Measurements from ENCODE around the gene RBBP4.

Gene RBBP4

GRCh38 chr1:32716312-32717148, 65.5 kb downstream of the RBBP4 start:
- in situ Hi-C loops (cut with MboI; ENCODE audit: low sequenced_read_pairs): loop anchor here (10.0 kb wide), 1 partner anchor 48 kb away; no protein-coding TSS in a partner anchor

GRCh38 chr1:32717503-32717902, 66.5 kb downstream of the RBBP4 start:
- in situ Hi-C loops (cut with MboI; ENCODE audit: low sequenced_read_pairs): loop anchor here (10.0 kb wide), 1 partner anchor 47 kb away; no protein-coding TSS in a partner anchor

GRCh38 chr1:32718036-32718435, 67.0 kb downstream of the RBBP4 start:
- in situ Hi-C loops (cut with MboI; ENCODE audit: low sequenced_read_pairs): loop anchor here (10.0 kb wide), 1 partner anchor 47 kb away; no protein-coding TSS in a partner anchor

GRCh38 chr1:32718527-32718926, 67.5 kb downstream of the RBBP4 start:
- in situ Hi-C loops (cut with MboI; ENCODE audit: low sequenced_read_pairs): loop anchor here (10.0 kb wide), 1 partner anchor 46 kb away; no protein-coding TSS in a partner anchor

- in situ Hi-C loops (cut with MboI; ENCODE audit: low sequenced_read_pairs): loop anchor here (10.0 kb wide), 1 partner anchor 45 kb away; no protein-coding TSS in a partner anchor
Measured at GRCh38 chr1:32719681-32720275, 68.8 kb downstream of the RBBP4 start.

- in situ Hi-C loops (cut with MboI; ENCODE audit: low sequenced_read_pairs): no loop called here
Measured at GRCh38 chr1:32724678-32725614, 73.9 kb downstream of the RBBP4 start.

- in situ Hi-C loops (cut with MboI; ENCODE audit: low sequenced_read_pairs): no loop called here
Measured at GRCh38 chr1:32725615-32725982, 74.6 kb downstream of the RBBP4 start.

- in situ Hi-C loops (cut with MboI; ENCODE audit: low sequenced_read_pairs): no loop called here
Measured at GRCh38 chr1:32727876-32728275, 76.9 kb downstream of the RBBP4 start.

GRCh38 chr1:32728413-32729077, 77.5 kb downstream of the RBBP4 start:
- in situ Hi-C loops (cut with MboI; ENCODE audit: low sequenced_read_pairs): no loop called here

GRCh38 chr1:32729254-32730046, 78.4 kb downstream of the RBBP4 start:
- in situ Hi-C loops (cut with MboI; ENCODE audit: low sequenced_read_pairs): no loop called here

- in situ Hi-C loops (cut with MboI; ENCODE audit: low sequenced_read_pairs): no loop called here
Measured at GRCh38 chr1:32733582-32734321, 82.7 kb downstream of the RBBP4 start.
